Astrocyte (in vitro differentiated cells and primary cell): ENCODE data around the gene MAP1B. TPM values are rescaled to one million over a fixed set of nuclear protein-coding genes. Genes with fewer than 3 reads are reported as not detected.

Experiments
- DNase-seq: peaks from one replicate; pipeline ENCODE4 v3.0.0-alpha.2; 2010; ENCODE audit warnings: low read depth
- FAIRE-seq: peaks from 2 replicates; lab custom pipeline; 2011; peaks lifted over from hg19 to GRCh38; lab: Jason Lieb, UNC
- H2AFZ ChIP-seq: 2 replicates; pipeline ENCODE4 v1.6.0; 2012; ENCODE audit warnings: low read depth, low read length, inconsistent platforms
- H3K27ac ChIP-seq: 2 replicates; pipeline ENCODE4 v1.5.1; 2011; ENCODE audit warnings: low read depth, low read length, inconsistent platforms
- H3K27me3 ChIP-seq: 2 replicates; pipeline ENCODE4 v1.6.0; 2011; ENCODE audit warnings: low read length, inconsistent platforms; ENCODE audit not compliant: insufficient read depth
- H3K36me3 ChIP-seq: 2 replicates; pipeline ENCODE4 v1.5.1; 2011; ENCODE audit warnings: low read length, inconsistent platforms; ENCODE audit not compliant: insufficient read depth
- H3K4me1 ChIP-seq: 2 replicates; pipeline ENCODE4 v1.5.1; 2011; ENCODE audit warnings: low read length, inconsistent platforms; ENCODE audit not compliant: insufficient read depth
- H3K4me2 ChIP-seq: 2 replicates; pipeline ENCODE4 v1.6.0; 2012; ENCODE audit warnings: low read length, inconsistent platforms
- H3K4me3 ChIP-seq: 2 replicates; pipeline ENCODE4 v1.5.1; 2011; ENCODE audit warnings: low read depth, mild to moderate bottlenecking, low read length, inconsistent platforms; ENCODE audit not compliant: insufficient read depth
- H3K79me2 ChIP-seq: 2 replicates; pipeline ENCODE4 v1.6.0; 2012; ENCODE audit warnings: mild to moderate bottlenecking, low read length, inconsistent platforms; ENCODE audit not compliant: insufficient read depth
- H3K9ac ChIP-seq: 2 replicates; pipeline ENCODE4 v1.6.0; 2012; ENCODE audit warnings: mild to moderate bottlenecking, low read length, inconsistent platforms
- H3K9me3 ChIP-seq: 2 replicates; pipeline ENCODE4 v1.5.1; 2012; ENCODE audit warnings: low read depth, mild to moderate bottlenecking, low read length, inconsistent platforms; ENCODE audit not compliant: insufficient read depth
- H4K20me1 ChIP-seq: 2 replicates; pipeline ENCODE4 v1.6.0; 2012; ENCODE audit warnings: low read length, inconsistent platforms; ENCODE audit not compliant: insufficient read depth
- H3K27ac Mint-ChIP-seq: one replicate; pipeline ENCODE4 v1.8.0; 2021; ENCODE audit warnings: mild to moderate bottlenecking, mixed read lengths; ENCODE audit not compliant: unreplicated experiment
- H3K27me3 Mint-ChIP-seq: one replicate; pipeline ENCODE4 v1.8.0; 2021; ENCODE audit warnings: low read depth, mixed read lengths; ENCODE audit not compliant: unreplicated experiment
- H3K36me3 Mint-ChIP-seq: one replicate; pipeline ENCODE4 v1.8.0; 2021; ENCODE audit warnings: low read depth, mixed read lengths; ENCODE audit not compliant: unreplicated experiment
- H3K4me1 Mint-ChIP-seq: one replicate; pipeline ENCODE4 v1.8.0; 2021; ENCODE audit warnings: low read depth, mixed read lengths; ENCODE audit not compliant: unreplicated experiment
- H3K4me3 Mint-ChIP-seq: one replicate; pipeline ENCODE4 v1.8.0; 2021; ENCODE audit warnings: mild to moderate bottlenecking, moderate library complexity, mixed read lengths; ENCODE audit not compliant: unreplicated experiment
- H3K9me3 Mint-ChIP-seq: one replicate; pipeline ENCODE4 v1.8.0; 2021; ENCODE audit warnings: mild to moderate bottlenecking, mixed read lengths; ENCODE audit not compliant: unreplicated experiment
- EZH2 ChIP-seq: IDR thresholded peaks from 2 replicates; pipeline ENCODE4 v1.6.1; 2012; ENCODE audit warnings: mild to moderate bottlenecking, low read length, inconsistent platforms; ENCODE audit not compliant: insufficient read depth
- total RNA-seq: library from RNA; stranded (reverse); gene quantifications from 2 replicates; pipeline ENCODE4 v1.2.1, GENCODE V29; 2021
- TF ChIP-seq, protein P1 (sequence below): IDR thresholded peaks from 2 replicates; pipeline ENCODE4 v1.5.1; 2011; ENCODE audit warnings: low read depth, mild to moderate bottlenecking, inconsistent platforms, low read length, moderate library complexity; ENCODE audit not compliant: insufficient read depth

The MAP1B gene
- total RNA-seq, 1 donor from 2014 or later = 476 TPM

DNA sequence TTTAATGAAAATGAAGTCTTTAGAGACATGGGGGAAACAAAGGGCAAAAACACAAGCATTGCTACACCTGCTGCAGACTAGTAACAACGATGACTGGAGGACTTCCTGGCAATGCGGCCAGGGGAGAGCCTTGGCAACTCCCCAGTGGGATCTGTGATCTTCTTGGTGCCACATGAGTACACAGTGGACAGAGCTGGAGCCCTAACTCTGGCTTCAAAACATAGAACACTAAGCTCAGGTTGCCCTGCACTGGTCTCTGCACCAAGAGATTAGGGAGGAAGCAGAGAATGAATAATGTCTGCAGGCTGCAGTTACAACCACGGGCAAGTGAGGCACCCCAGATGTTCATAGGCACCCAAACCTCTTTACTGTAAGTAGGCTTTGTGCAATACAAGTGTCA, 121.7 kb downstream of the MAP1B start:
- H3K9me3 ChIP-seq = no peaks in the 10 kb centered on the region
- no peak overlapping the region for H3K4me3 ChIP-seq
- no peak overlapping the region for H3K4me2 ChIP-seq
- H3K4me1 ChIP-seq = peaks cover 34% of the 10 kb centered on the region
- H3K36me3 Mint-ChIP-seq = peaks cover 13% of the 10 kb centered on the region
- no peak for FAIRE-seq
- no peak overlapping the region for H3K27ac ChIP-seq
- no peaks in the 10 kb centered on the region for H3K79me2 ChIP-seq
- no peaks in the 10 kb centered on the region for H3K27me3 ChIP-seq
- H3K27ac Mint-ChIP-seq = no peak overlapping the region
- H3K4me1 Mint-ChIP-seq = peaks cover 45% of the 10 kb centered on the region
- no peak for DNase-seq
- H3K27me3 Mint-ChIP-seq = no peaks in the 10 kb centered on the region
- no peak overlapping the region for H2AFZ ChIP-seq
- no peak for TF ChIP-seq EZH2
- TF ChIP-seq, protein P1, sequence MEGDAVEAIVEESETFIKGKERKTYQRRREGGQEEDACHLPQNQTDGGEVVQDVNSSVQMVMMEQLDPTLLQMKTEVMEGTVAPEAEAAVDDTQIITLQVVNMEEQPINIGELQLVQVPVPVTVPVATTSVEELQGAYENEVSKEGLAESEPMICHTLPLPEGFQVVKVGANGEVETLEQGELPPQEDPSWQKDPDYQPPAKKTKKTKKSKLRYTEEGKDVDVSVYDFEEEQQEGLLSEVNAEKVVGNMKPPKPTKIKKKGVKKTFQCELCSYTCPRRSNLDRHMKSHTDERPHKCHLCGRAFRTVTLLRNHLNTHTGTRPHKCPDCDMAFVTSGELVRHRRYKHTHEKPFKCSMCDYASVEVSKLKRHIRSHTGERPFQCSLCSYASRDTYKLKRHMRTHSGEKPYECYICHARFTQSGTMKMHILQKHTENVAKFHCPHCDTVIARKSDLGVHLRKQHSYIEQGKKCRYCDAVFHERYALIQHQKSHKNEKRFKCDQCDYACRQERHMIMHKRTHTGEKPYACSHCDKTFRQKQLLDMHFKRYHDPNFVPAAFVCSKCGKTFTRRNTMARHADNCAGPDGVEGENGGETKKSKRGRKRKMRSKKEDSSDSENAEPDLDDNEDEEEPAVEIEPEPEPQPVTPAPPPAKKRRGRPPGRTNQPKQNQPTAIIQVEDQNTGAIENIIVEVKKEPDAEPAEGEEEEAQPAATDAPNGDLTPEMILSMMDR = no peak
- peaks cover 23% of the 10 kb centered on the region for H3K36me3 ChIP-seq
- H4K20me1 ChIP-seq = no peaks in the 10 kb centered on the region
- H3K9me3 Mint-ChIP-seq = no peaks in the 10 kb centered on the region
- no peak overlapping the region for H3K4me3 Mint-ChIP-seq
- no peak overlapping the region for H3K9ac ChIP-seq

DNA sequence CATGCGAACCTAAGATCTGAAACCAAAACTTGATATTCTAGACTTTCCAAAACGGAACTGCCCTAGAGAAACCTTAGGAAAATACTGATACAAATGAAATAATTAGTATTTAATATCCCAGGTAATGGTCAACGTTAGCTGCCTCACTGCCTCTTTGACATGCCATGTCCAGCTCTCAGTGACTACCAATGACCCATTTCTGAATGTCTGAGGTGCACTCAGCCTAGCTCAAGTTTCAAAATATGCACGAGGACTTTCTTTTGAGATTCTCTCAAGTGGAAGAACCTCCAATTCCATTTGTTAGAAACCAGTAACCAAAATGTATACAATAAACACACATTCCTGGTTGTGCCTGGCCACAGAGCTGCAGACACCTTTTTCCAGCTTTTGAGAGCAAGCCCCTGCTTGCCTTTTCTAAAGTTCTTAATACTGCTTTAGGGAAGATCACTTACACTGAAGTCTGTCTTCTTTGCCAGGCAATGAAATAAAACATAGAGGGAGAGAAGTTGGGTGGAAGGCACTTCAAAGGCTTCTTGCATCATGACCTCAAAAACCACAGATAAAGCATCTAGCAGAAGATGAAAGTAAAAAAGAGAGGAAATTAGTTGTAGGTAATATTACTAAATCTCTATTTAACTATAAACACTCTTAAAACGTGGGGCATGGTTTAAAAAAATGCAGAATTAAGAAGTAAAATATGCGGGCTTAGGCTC, 124.9 kb downstream of the MAP1B start:
- H3K27me3 ChIP-seq = no peaks in the 10 kb centered on the region
- H3K9me3 ChIP-seq = no peaks in the 10 kb centered on the region
- peaks cover 49% of the 10 kb centered on the region for H3K4me1 Mint-ChIP-seq
- peak overlapping the region; percentile 21 for H3K4me2 ChIP-seq
- H4K20me1 ChIP-seq = no peaks in the 10 kb centered on the region
- no peaks in the 10 kb centered on the region for H3K9me3 Mint-ChIP-seq
- H3K79me2 ChIP-seq = no peaks in the 10 kb centered on the region
- no peak overlapping the region for H3K27ac Mint-ChIP-seq
- H3K4me3 Mint-ChIP-seq = no peak overlapping the region
- H3K4me3 ChIP-seq = no peak overlapping the region
- no peak overlapping the region for H3K27ac ChIP-seq
- H3K27me3 Mint-ChIP-seq = no peaks in the 10 kb centered on the region
- H3K36me3 ChIP-seq = peaks cover 10% of the 10 kb centered on the region
- H3K36me3 Mint-ChIP-seq = peaks cover 2% of the 10 kb centered on the region
- H3K9ac ChIP-seq = no peak overlapping the region
- no peak overlapping the region for H2AFZ ChIP-seq
- peaks cover 37% of the 10 kb centered on the region for H3K4me1 ChIP-seq
- TF ChIP-seq EZH2 = no peak
- TF ChIP-seq, protein P1 = no peak
- peak; percentile 74 for DNase-seq
- FAIRE-seq = no peak

DNA sequence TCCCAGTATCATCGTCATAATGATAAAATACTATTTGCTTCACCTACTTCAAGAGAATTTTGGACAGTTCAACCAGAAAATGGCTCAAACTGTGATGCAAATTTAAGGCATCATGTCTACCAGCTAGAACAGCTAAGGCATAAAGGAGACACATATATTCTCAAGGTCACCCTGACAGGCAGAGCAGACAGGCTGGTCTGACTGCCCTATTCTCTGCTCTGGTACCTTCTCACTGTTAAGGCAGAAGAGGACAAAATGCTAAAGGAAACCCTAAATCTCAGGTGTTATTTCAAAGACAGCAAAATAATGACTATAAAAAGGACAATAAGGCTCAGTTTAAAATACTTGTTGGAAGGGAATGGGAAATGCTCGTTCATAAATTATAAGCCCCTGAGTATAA, 125.6 kb downstream of the MAP1B start:
- FAIRE-seq (peak; percentile 49), DNase-seq (no peak)
- no peaks in the 10 kb centered on the region for H4K20me1 ChIP-seq
- no peaks in the 10 kb centered on the region for H3K27me3 ChIP-seq
- no peak overlapping the region for H3K4me3 ChIP-seq
- H2AFZ ChIP-seq = no peak overlapping the region
- H3K4me1 Mint-ChIP-seq = peaks cover 52% of the 10 kb centered on the region
- H3K36me3 ChIP-seq = peaks cover 13% of the 10 kb centered on the region
- no peaks in the 10 kb centered on the region for H3K79me2 ChIP-seq
- H3K27ac ChIP-seq = no peak overlapping the region
- TF ChIP-seq EZH2 = no peak
- TF ChIP-seq, protein P1 = no peak
- H3K9me3 ChIP-seq = no peaks in the 10 kb centered on the region
- H3K4me3 Mint-ChIP-seq = no peak overlapping the region
- peak overlapping the region; percentile 24 for H3K27ac Mint-ChIP-seq
- H3K36me3 Mint-ChIP-seq = peaks cover 2% of the 10 kb centered on the region
- H3K9me3 Mint-ChIP-seq = no peaks in the 10 kb centered on the region
- peak overlapping the region; percentile 21 for H3K4me2 ChIP-seq
- no peak overlapping the region for H3K9ac ChIP-seq
- H3K4me1 ChIP-seq = peaks cover 37% of the 10 kb centered on the region
- no peaks in the 10 kb centered on the region for H3K27me3 Mint-ChIP-seq
